ENCODE results near the gene ACAP1. TPM values are rescaled to one million over a fixed set of nuclear protein-coding genes. Genes with fewer than 3 reads are reported as not detected.
"Not testable (repeated sequence)": the region's sequence is repeated elsewhere in the genome, so short reads cannot be mapped to it uniquely, and the experiment has no call there.

ACAP1 gene
- total RNA-seq, 1 donor from 2014 or later = 16.0 TPM

DNA sequence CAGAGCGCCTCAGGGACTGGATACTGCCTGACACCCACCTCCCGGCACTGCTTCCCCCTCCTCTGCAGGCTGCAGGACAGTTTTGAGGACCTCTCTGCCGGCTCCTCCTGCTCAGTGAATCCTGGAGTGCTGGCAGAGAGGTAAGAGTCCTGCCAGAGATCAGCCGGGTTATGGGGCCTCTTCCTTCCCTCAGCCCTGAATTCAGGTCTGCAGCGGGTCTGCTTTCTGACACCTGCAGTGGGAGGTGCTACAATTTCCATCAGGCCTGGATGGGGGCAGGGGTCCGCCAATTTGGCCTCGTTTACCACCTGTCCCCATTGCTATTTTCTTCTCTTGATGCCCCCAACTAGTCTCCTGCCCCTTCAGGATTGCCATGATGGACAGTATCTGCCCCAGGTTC, 4.2 kb upstream of the ACAP1 start:
- no peaks in the 10 kb centered on the region for H3K36me3 ChIP-seq (ENCODE audit: insufficient read depth, low read length)
- no peak overlapping the region for H3K4me2 ChIP-seq (ENCODE audit: low read length)
- no peak overlapping the region for H2AFZ ChIP-seq (ENCODE audit: low read depth, low read length)
- H3K27me3 Mint-ChIP-seq (ENCODE audit: low read depth, unreplicated experiment) = no peaks in the 10 kb centered on the region
- H3K4me3 Mint-ChIP-seq (ENCODE audit: unreplicated experiment) = no peak overlapping the region
- no peak overlapping the region for H3K27ac ChIP-seq (ENCODE audit: low read depth, low read length)
- no peaks in the 10 kb centered on the region for H3K9me3 ChIP-seq (ENCODE audit: insufficient read depth, low read depth, low read length)
- H3K4me1 Mint-ChIP-seq (ENCODE audit: low read depth, unreplicated experiment) = peaks cover 11% of the 10 kb centered on the region
- H3K9ac ChIP-seq (ENCODE audit: low read length) = no peak overlapping the region
- TF ChIP-seq, protein P1, sequence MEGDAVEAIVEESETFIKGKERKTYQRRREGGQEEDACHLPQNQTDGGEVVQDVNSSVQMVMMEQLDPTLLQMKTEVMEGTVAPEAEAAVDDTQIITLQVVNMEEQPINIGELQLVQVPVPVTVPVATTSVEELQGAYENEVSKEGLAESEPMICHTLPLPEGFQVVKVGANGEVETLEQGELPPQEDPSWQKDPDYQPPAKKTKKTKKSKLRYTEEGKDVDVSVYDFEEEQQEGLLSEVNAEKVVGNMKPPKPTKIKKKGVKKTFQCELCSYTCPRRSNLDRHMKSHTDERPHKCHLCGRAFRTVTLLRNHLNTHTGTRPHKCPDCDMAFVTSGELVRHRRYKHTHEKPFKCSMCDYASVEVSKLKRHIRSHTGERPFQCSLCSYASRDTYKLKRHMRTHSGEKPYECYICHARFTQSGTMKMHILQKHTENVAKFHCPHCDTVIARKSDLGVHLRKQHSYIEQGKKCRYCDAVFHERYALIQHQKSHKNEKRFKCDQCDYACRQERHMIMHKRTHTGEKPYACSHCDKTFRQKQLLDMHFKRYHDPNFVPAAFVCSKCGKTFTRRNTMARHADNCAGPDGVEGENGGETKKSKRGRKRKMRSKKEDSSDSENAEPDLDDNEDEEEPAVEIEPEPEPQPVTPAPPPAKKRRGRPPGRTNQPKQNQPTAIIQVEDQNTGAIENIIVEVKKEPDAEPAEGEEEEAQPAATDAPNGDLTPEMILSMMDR (IDR thresholded peaks at IDR 0.05; ENCODE audit: insufficient read depth, low read depth, low read length) = no peak
- no peak for TF ChIP-seq EZH2 (IDR thresholded peaks at IDR 0.05; ENCODE audit: insufficient read depth, low read length)
- no peak for DNase-seq (ENCODE audit: low read depth)
- no peaks in the 10 kb centered on the region for H3K9me3 Mint-ChIP-seq (ENCODE audit: unreplicated experiment)
- H3K79me2 ChIP-seq (ENCODE audit: insufficient read depth, low read length) = peaks cover 19% of the 10 kb centered on the region
- no peak overlapping the region for H3K4me3 ChIP-seq (ENCODE audit: insufficient read depth, low read depth, low read length)
- H4K20me1 ChIP-seq (ENCODE audit: insufficient read depth, low read length) = peaks cover 6% of the 10 kb centered on the region
- FAIRE-seq = no peak
- no peaks in the 10 kb centered on the region for H3K36me3 Mint-ChIP-seq (ENCODE audit: low read depth, unreplicated experiment)
- H3K27ac Mint-ChIP-seq (ENCODE audit: unreplicated experiment) = no peak overlapping the region
- no peaks in the 10 kb centered on the region for H3K27me3 ChIP-seq (ENCODE audit: insufficient read depth, low read length)
- H3K4me1 ChIP-seq (ENCODE audit: insufficient read depth, low read length) = peaks cover 8% of the 10 kb centered on the region

DNA sequence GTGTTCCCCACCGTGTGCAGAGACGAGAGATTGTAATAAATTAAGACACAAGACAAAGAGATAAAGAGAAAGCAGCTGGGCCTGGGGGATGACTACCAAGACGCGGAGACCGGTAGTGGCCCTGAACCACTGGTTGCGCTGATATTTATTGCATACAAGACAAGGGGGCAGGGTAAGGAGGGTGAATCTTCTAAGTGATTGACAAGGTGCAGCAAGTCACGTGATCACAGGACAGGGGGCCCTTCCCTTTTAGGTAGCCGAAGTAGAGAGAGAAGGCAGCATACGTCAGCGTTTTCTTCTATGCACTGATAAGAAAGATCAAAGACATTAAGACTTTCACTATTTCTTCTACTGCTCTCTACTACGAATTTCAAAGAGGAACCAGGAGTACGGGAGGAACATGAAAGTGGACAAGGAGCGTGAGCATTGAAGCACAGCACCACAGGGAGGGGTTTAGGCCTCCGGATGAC, 3.7 kb upstream of the ACAP1 start:
- not testable (repeated sequence) for H3K4me2 ChIP-seq (ENCODE audit: low read length); H3K4me1 ChIP-seq (ENCODE audit: insufficient read depth, low read length); FAIRE-seq; H3K27me3 Mint-ChIP-seq (ENCODE audit: low read depth, unreplicated experiment); DNase-seq (ENCODE audit: low read depth); H4K20me1 ChIP-seq (ENCODE audit: insufficient read depth, low read length); H3K36me3 ChIP-seq (ENCODE audit: insufficient read depth, low read length); H2AFZ ChIP-seq (ENCODE audit: low read depth, low read length); H3K9ac ChIP-seq (ENCODE audit: low read length); H3K36me3 Mint-ChIP-seq (ENCODE audit: low read depth, unreplicated experiment); H3K9me3 Mint-ChIP-seq (ENCODE audit: unreplicated experiment); H3K9me3 ChIP-seq (ENCODE audit: insufficient read depth, low read depth, low read length); H3K27ac ChIP-seq (ENCODE audit: low read depth, low read length); H3K4me1 Mint-ChIP-seq (ENCODE audit: low read depth, unreplicated experiment); H3K4me3 ChIP-seq (ENCODE audit: insufficient read depth, low read depth, low read length); H3K27ac Mint-ChIP-seq (ENCODE audit: unreplicated experiment); H3K27me3 ChIP-seq (ENCODE audit: insufficient read depth, low read length); H3K4me3 Mint-ChIP-seq (ENCODE audit: unreplicated experiment)
- peaks cover 13% of the 10 kb centered on the region for H3K79me2 ChIP-seq (ENCODE audit: insufficient read depth, low read length)

DNA sequence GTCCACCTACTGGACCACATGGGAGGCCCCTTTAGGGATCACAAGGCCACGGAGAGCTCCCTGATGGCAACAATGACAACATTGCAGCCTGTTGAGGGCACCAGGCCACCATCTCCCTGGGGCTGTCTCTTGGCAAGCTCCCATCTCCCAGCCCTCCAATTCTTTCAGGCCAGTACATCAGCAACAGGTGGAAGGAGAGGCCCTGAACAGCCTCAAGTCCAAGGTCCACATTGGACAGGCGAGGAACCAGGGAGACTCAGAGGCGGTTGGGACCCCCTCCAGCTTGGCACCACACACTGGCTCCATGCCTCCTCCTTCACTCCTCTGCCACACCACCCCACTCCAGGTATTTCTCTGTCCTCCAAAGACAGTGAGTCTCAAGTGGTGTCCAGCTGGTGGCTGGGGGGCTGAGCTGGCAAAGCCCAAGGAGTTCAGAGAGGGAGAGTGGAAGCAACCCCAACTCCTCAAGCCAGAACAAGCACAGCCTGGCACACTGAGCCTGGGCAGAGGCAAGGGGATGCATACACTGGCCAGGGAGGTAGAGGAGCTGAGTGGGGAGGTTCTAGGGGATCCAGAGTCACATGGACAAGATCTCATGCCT, 1.3 kb upstream of the ACAP1 start:
- DNase-seq (ENCODE audit: low read depth) = no peak
- no peak overlapping the region for H3K4me3 Mint-ChIP-seq (ENCODE audit: unreplicated experiment)
- H3K9me3 Mint-ChIP-seq (ENCODE audit: unreplicated experiment) = no peaks in the 10 kb centered on the region
- H3K27ac ChIP-seq (ENCODE audit: low read depth, low read length) = no peak overlapping the region
- TF ChIP-seq, protein P1 (IDR thresholded peaks at IDR 0.05; ENCODE audit: insufficient read depth, low read depth, low read length) = no peak
- no peak for TF ChIP-seq EZH2 (IDR thresholded peaks at IDR 0.05; ENCODE audit: insufficient read depth, low read length)
- no peaks in the 10 kb centered on the region for H3K4me1 ChIP-seq (ENCODE audit: insufficient read depth, low read length)
- FAIRE-seq = no peak
- no peaks in the 10 kb centered on the region for H3K9me3 ChIP-seq (ENCODE audit: insufficient read depth, low read depth, low read length)
- no peaks in the 10 kb centered on the region for H3K36me3 ChIP-seq (ENCODE audit: insufficient read depth, low read length)
- H3K79me2 ChIP-seq (ENCODE audit: insufficient read depth, low read length) = no peaks in the 10 kb centered on the region
- H3K9ac ChIP-seq (ENCODE audit: low read length) = no peak overlapping the region
- no peaks in the 10 kb centered on the region for H4K20me1 ChIP-seq (ENCODE audit: insufficient read depth, low read length)
- no peak overlapping the region for H3K4me2 ChIP-seq (ENCODE audit: low read length)
- H3K27ac Mint-ChIP-seq (ENCODE audit: unreplicated experiment) = no peak overlapping the region
- H2AFZ ChIP-seq (ENCODE audit: low read depth, low read length) = no peak overlapping the region
- no peaks in the 10 kb centered on the region for H3K36me3 Mint-ChIP-seq (ENCODE audit: low read depth, unreplicated experiment)
- H3K4me3 ChIP-seq (ENCODE audit: insufficient read depth, low read depth, low read length) = no peak overlapping the region
- no peaks in the 10 kb centered on the region for H3K27me3 Mint-ChIP-seq (ENCODE audit: low read depth, unreplicated experiment)
- H3K27me3 ChIP-seq (ENCODE audit: insufficient read depth, low read length) = no peaks in the 10 kb centered on the region
- H3K4me1 Mint-ChIP-seq (ENCODE audit: low read depth, unreplicated experiment) = peaks cover 1% of the 10 kb centered on the region

DNA sequence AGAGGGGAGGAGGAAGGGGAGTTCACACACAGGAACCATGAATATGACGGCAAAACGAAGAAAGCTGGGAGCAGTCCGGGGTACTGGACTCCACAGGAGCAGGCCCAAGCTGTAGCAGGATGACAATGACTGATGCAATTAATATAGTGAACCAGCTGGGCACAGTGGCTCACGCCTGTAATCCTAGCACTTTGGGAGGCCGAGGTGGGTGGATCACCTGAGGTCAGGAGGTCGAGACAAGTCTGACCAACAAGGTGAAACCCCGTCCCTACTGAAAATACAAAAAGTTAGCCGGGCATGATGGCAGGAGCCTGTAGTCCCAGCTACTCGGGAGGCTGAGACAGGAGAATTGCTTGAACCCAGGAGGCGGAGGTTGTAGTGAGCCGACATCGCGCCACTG, 564 bp upstream of the ACAP1 start:
- not testable (repeated sequence) for H3K36me3 Mint-ChIP-seq (ENCODE audit: low read depth, unreplicated experiment); H3K27ac Mint-ChIP-seq (ENCODE audit: unreplicated experiment); H2AFZ ChIP-seq (ENCODE audit: low read depth, low read length); H3K4me2 ChIP-seq (ENCODE audit: low read length); H3K79me2 ChIP-seq (ENCODE audit: insufficient read depth, low read length); H3K27me3 ChIP-seq (ENCODE audit: insufficient read depth, low read length); H3K36me3 ChIP-seq (ENCODE audit: insufficient read depth, low read length); DNase-seq (ENCODE audit: low read depth); H3K4me1 Mint-ChIP-seq (ENCODE audit: low read depth, unreplicated experiment); H3K9me3 ChIP-seq (ENCODE audit: insufficient read depth, low read depth, low read length); H3K27ac ChIP-seq (ENCODE audit: low read depth, low read length); H3K4me3 ChIP-seq (ENCODE audit: insufficient read depth, low read depth, low read length); H3K4me3 Mint-ChIP-seq (ENCODE audit: unreplicated experiment); H4K20me1 ChIP-seq (ENCODE audit: insufficient read depth, low read length); H3K27me3 Mint-ChIP-seq (ENCODE audit: low read depth, unreplicated experiment); H3K9ac ChIP-seq (ENCODE audit: low read length); H3K4me1 ChIP-seq (ENCODE audit: insufficient read depth, low read length); H3K9me3 Mint-ChIP-seq (ENCODE audit: unreplicated experiment); FAIRE-seq

DNA sequence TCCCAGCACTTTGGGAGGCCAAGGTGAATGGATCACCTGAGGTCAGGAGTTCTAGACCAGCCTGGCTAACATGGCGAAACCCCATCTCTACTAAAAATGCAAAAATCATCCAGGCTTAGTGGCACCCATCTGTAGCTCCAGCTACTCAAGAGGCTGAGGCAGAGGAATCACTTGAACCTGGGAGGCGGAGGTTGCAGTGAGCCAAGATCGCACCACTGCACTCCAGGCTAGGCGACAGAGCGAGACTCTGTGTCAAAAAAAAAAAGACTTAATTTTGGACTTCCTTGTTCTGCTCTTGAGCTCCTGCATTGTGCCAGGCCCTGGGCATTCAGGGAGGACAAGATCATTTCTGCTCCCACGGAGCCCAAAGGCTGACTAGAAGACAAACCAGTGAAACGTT, 1.3 kb downstream of the ACAP1 start:
- H3K27me3 Mint-ChIP-seq (ENCODE audit: low read depth, unreplicated experiment); H3K36me3 Mint-ChIP-seq (ENCODE audit: low read depth, unreplicated experiment); H3K27ac Mint-ChIP-seq (ENCODE audit: unreplicated experiment); H3K4me1 ChIP-seq (ENCODE audit: insufficient read depth, low read length); H4K20me1 ChIP-seq (ENCODE audit: insufficient read depth, low read length); H3K27ac ChIP-seq (ENCODE audit: low read depth, low read length); DNase-seq (ENCODE audit: low read depth); H3K79me2 ChIP-seq (ENCODE audit: insufficient read depth, low read length); H3K9me3 ChIP-seq (ENCODE audit: insufficient read depth, low read depth, low read length); H3K4me3 ChIP-seq (ENCODE audit: insufficient read depth, low read depth, low read length); H3K27me3 ChIP-seq (ENCODE audit: insufficient read depth, low read length); FAIRE-seq; H3K4me1 Mint-ChIP-seq (ENCODE audit: low read depth, unreplicated experiment); H3K9me3 Mint-ChIP-seq (ENCODE audit: unreplicated experiment); H3K36me3 ChIP-seq (ENCODE audit: insufficient read depth, low read length); H2AFZ ChIP-seq (ENCODE audit: low read depth, low read length); H3K4me2 ChIP-seq (ENCODE audit: low read length); H3K4me3 Mint-ChIP-seq (ENCODE audit: unreplicated experiment); H3K9ac ChIP-seq (ENCODE audit: low read length): not testable (repeated sequence)
